KBM-7 (cell line): ENCODE data around the gene D2HGDH.
"Not testable (repeated sequence)": the region's sequence is repeated elsewhere in the genome, so short reads cannot be mapped to it uniquely, and the experiment has no call there.

ENCODE experiments used
- DNase-seq: peaks from one replicate; pipeline ENCODE4 v3.0.0-alpha.2; 2015
- in situ Hi-C: fragments of 300-500 bp; cut with MboI; formaldehyde crosslinking; loops from 2 replicates; pipeline ENCODE4 v1.14.3; 2020; ENCODE audit warnings: low sequenced_read_pairs, low pct_unique_long_range_greater_than_20kb, mixed read lengths

Gene D2HGDH

GRCh38 chr2:241724259-241724974, 10.0 kb upstream of the D2HGDH start:
- in situ Hi-C loops, result no loop called here
- peak; percentile 37 for DNase-seq

- in situ Hi-C loops, result no loop called here
- peak; percentile 67 for DNase-seq
Observed at GRCh38 chr2:241724975-241725870, 9.2 kb upstream of the D2HGDH start.

- no peak for DNase-seq
- in situ Hi-C loops, result no loop called here
Observed at GRCh38 chr2:241726459-241726858, 8.0 kb upstream of the D2HGDH start.

- in situ Hi-C loops, result no loop called here
- no peak for DNase-seq
Observed at GRCh38 chr2:241728000-241728399, 6.4 kb upstream of the D2HGDH start.

- in situ Hi-C loops, result no loop called here
- no peak for DNase-seq
Observed at GRCh38 chr2:241728627-241729026, 5.8 kb upstream of the D2HGDH start.

- DNase-seq, result no peak
- in situ Hi-C loops, result no loop called here
Observed at GRCh38 chr2:241729868-241730267, 4.6 kb upstream of the D2HGDH start.

- DNase-seq, result peak; percentile 47
Observed at GRCh38 chr2:241730671-241731293, 3.6 kb upstream of the D2HGDH start.

GRCh38 chr2:241732513-241733186, 1.8 kb upstream of the D2HGDH start:
- in situ Hi-C loops, result not testable (repeated sequence)
- peak; percentile 95 for DNase-seq

More at GRCh38 chr2:241730671-241731293, 3.6 kb upstream of the D2HGDH start:
- in situ Hi-C loops, result no loop called here

- in situ Hi-C loops, result no loop called here
- no peak for DNase-seq
Observed at GRCh38 chr2:241733391-241734207, 831 bp upstream of the D2HGDH start.

GRCh38 chr2:241734208-241734466, 293 bp upstream of the D2HGDH start:
- in situ Hi-C loops, result no loop called here
- DNase-seq, result no peak

- no peak for DNase-seq
- in situ Hi-C loops, result no loop called here
Observed at GRCh38 chr2:241736111-241736510, 1.7 kb downstream of the D2HGDH start.

- in situ Hi-C loops, result no loop called here
- no peak for DNase-seq
Observed at GRCh38 chr2:241738040-241738686, 3.7 kb downstream of the D2HGDH start.

GRCh38 chr2:241739177-241739576, 4.7 kb downstream of the D2HGDH start:
- no peak for DNase-seq
- in situ Hi-C loops, result no loop called here

GRCh38 chr2:241739651-241740050, 5.2 kb downstream of the D2HGDH start:
- DNase-seq, result no peak
- in situ Hi-C loops, result no loop called here

GRCh38 chr2:241741016-241741415, 6.6 kb downstream of the D2HGDH start:
- in situ Hi-C loops, result no loop called here
- DNase-seq, result no peak

- in situ Hi-C loops, result no loop called here
- DNase-seq, result no peak
Observed at GRCh38 chr2:241742320-241742939, 8.0 kb downstream of the D2HGDH start.

GRCh38 chr2:241743008-241743407, 8.6 kb downstream of the D2HGDH start:
- DNase-seq, in situ Hi-C loops: not testable (repeated sequence)

GRCh38 chr2:241743620-241744019, 9.2 kb downstream of the D2HGDH start:
- no peak for DNase-seq
- in situ Hi-C loops, result no loop called here
